Prostate gland (tissue), 2 donors: ENCODE data around the gene FBXO17. TPM values are rescaled to one million over a fixed set of nuclear protein-coding genes. Genes with fewer than 3 reads are reported as not detected.

Experiments
- DNase-seq: peaks from one replicate; pipeline ENCODE4 v3.0.0-alpha.2; 2019; ENCODE audit warnings: low spot score
- H3K27ac ChIP-seq, 2 donors: fragments of 200-600 bp; sonication (generic); 2 replicates each; pipeline ENCODE4 v1.5.1; 2017 to 2019
- H3K27me3 ChIP-seq: fragments of 200-600 bp; sonication (generic); replicated peaks from 2 replicates; pipeline ENCODE4 v1.5.1; 2019; ENCODE audit not compliant: insufficient read depth
- H3K36me3 ChIP-seq, 2 donors: fragments of 200-600 bp; sonication (generic); 1 replicate in 1 of 2; 2 replicates in 1 of 2; pipeline versions ENCODE4 v1.5.1 to v1.8.1; 2017 to 2019
- H3K4me1 ChIP-seq: fragments of 200-600 bp; sonication (generic); replicated peaks from 2 replicates; pipeline ENCODE4 v1.5.1; 2019
- H3K4me3 ChIP-seq, 2 donors: fragments of 200-600 bp; sonication (generic); 2 replicates each; pipeline ENCODE4 v1.5.1; 2017 to 2019
- H3K9me3 ChIP-seq: fragments of 200-600 bp; sonication (generic); 2 replicates; pipeline ENCODE4 v1.5.1; 2017
- POLR2A ChIP-seq: fragments of 450-650 bp; IDR thresholded peaks from one replicate; pipeline ENCODE4 v1.6.1; 2016; ENCODE audit warnings: antibody characterized with exemption, mild to moderate bottlenecking
- POLR2AphosphoS5 ChIP-seq: sonication (generic); formaldehyde crosslinking; IDR thresholded peaks from one replicate; pipeline ENCODE4 v1.6.1; 2017; ENCODE audit warnings: antibody characterized with exemption
- WGBS: methylation state at CpG from one replicate; pipeline ENCODE4 v1.1.5; 2018; 5-methylcytosine and 5-hydroxymethylcytosine counted together
- intact Hi-C: fragments of 100-400 bp; cut with DNase I; formaldehyde crosslinking; loops from one replicate; pipeline ENCODE4 v1.14.2; 2022
- total RNA-seq, 2 donors: library from RNA; depleted of rRNA; stranded (reverse); fragments of >200 nt; gene quantifications; one replicate each; pipeline ENCODE4 v1.1.0, GENCODE V29; 2016
- TF ChIP-seq, protein P1 (sequence below), 4 experiments: fragments of 200-600 bp in 2 of 4; fragments of 450-650 bp in 2 of 4; sonication (generic) in 2 of 4; IDR thresholded peaks; 1 replicate in 3 of 4; 2 replicates in 1 of 4; pipeline ENCODE4 v1.5.1; 2016 to 2019; ENCODE audit warnings: antibody characterized with exemption in 4 of 4, mild to moderate bottlenecking in 2 of 4, moderate library complexity in 2 of 4

The FBXO17 gene
- total RNA-seq, 2 donors from 2014 or later, result 25.9 to 40.5 TPM

DNA sequence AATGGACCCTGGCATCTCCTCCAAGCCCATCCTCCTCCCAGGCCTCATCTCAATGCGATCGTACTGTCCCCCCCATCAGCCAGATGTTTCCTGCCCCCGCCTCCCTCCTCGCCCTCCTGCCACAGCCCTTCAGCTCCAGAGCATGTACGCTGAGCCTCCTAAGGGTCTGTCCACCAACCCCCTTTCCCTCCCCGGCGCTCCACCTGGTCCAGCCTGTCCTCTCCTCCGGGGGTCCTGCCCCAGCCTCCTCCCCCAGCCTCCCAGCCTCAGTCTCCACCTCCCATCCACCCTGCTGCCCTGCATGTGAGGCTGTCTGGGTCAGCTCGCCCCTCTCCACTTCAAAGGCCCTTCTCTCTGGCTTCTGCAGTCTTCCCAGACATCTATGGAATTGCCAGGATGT, 80.6 kb downstream of the FBXO17 start:
- intact Hi-C loops, result loop anchor here (5.0 kb wide), 1 partner anchor 43 kb away; no protein-coding TSS in a partner anchor
- 71% methylated on average over 9 of the region's 9 CpGs for WGBS
- Histone ChIP-seq H3K27me3 (no peaks in the 10 kb centered on the region), H3K27ac (no peak overlapping the region), H3K4me3 (no peak overlapping the region), H3K4me1 (no peaks in the 10 kb centered on the region), H3K36me3 (no peaks in the 10 kb centered on the region), H3K9me3 (no peaks in the 10 kb centered on the region)
- TF ChIP-seq POLR2AphosphoS5, result no peak
- TF ChIP-seq, protein P1, sequence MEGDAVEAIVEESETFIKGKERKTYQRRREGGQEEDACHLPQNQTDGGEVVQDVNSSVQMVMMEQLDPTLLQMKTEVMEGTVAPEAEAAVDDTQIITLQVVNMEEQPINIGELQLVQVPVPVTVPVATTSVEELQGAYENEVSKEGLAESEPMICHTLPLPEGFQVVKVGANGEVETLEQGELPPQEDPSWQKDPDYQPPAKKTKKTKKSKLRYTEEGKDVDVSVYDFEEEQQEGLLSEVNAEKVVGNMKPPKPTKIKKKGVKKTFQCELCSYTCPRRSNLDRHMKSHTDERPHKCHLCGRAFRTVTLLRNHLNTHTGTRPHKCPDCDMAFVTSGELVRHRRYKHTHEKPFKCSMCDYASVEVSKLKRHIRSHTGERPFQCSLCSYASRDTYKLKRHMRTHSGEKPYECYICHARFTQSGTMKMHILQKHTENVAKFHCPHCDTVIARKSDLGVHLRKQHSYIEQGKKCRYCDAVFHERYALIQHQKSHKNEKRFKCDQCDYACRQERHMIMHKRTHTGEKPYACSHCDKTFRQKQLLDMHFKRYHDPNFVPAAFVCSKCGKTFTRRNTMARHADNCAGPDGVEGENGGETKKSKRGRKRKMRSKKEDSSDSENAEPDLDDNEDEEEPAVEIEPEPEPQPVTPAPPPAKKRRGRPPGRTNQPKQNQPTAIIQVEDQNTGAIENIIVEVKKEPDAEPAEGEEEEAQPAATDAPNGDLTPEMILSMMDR (IDR thresholded peaks at IDR 0.05), result no peak
- DNase-seq, result no peak

DNA sequence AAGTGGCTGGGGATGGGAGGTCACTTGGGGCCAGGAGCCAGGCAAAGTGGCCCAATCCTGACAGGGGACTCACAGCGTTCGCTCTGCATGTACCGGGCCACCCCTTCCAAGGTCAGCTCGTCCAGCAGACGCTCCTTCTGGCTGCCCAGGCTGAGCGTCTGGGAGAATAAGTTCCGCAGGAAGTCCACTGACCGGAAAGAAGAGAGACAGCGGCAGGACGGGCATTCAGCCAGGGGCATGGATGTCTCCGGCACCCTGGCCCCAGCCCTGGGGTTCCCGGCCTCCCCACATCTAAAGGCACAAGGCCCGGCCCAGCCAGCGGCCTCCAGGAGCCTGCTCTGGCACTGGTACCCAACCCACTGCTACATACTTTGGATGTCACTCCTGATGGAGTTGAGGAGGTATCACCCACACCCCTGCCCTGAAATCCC, 82.2 kb downstream of the FBXO17 start:
- intact Hi-C loops, result no loop called here

DNA sequence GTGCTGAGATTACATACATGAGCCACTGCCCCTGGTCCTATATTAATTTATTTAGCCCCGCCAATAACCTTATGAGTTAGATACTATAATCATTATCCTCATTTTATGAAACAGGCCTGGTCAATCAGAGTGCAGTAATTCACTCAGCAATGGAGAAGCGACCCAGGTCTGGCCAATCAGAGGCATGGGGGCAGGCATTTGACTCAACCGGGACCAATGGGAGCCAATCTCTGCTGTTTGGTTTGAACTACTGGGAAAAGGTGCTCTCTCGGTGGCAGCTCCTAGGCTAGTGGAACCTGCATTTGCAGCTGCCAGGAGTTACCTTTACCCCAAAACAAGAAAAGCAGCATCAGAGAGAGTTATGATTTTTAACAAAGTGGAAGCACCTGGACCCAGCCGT, 82.7 kb downstream of the FBXO17 start:
- Histone ChIP-seq H3K4me3 (no peak overlapping the region), H3K27me3 (no peaks in the 10 kb centered on the region), H3K36me3 (peaks cover 5 to 9% of the 10 kb centered on the region in 2 donors), H3K4me1 (no peaks in the 10 kb centered on the region), H3K27ac (no peak overlapping the region), H3K9me3 (no peaks in the 10 kb centered on the region)
- no peak for DNase-seq
- WGBS, result 73% methylated on average over 5 of the region's 5 CpGs
- intact Hi-C loops, result no loop called here
- TF ChIP-seq POLR2AphosphoS5 (no peak), POLR2A (no peak)
- TF ChIP-seq, protein P1 (IDR thresholded peaks at IDR 0.05), result no peak

More for the DNA sequence above, 82.2 kb downstream of the FBXO17 start:
- Histone ChIP-seq H3K4me1 (no peaks in the 10 kb centered on the region), H3K9me3 (no peaks in the 10 kb centered on the region), H3K27me3 (no peaks in the 10 kb centered on the region), H3K36me3 (peaks cover 5 to 9% of the 10 kb centered on the region in 2 donors), H3K27ac (no peak overlapping the region), H3K4me3 (no peak overlapping the region)
- TF ChIP-seq, protein P1 (IDR thresholded peaks at IDR 0.05), result no peak
- TF ChIP-seq POLR2A, result no peak
- no peak for TF ChIP-seq POLR2AphosphoS5
- WGBS, result 88% methylated on average over 14 of the region's 14 CpGs
- no peak for DNase-seq

DNA sequence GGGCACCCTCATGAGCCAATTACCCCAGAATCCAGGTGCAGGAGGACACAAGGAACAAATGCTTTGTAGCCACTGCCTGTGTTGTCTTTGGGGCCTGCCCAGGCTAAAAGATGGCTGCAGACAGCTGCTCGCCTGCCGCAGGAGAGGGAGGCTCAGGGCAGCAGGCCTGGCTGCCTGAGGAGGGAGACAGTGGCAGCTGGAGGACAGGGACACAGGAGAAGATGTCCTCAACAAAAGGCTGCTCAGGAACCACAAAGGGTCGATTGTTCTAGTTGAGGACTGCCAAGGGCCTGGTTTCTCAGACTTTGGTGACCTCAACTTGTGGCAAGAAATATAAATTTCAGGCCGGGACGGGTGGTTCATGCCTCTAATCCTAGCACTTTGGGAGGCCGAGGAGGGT, 83.8 kb downstream of the FBXO17 start:
- Histone ChIP-seq H3K27me3 (no peaks in the 10 kb centered on the region), H3K36me3 (peaks cover 5 to 9% of the 10 kb centered on the region in 2 donors), H3K27ac (no peak overlapping the region), H3K9me3 (no peaks in the 10 kb centered on the region), H3K4me3 (no peak overlapping the region), H3K4me1 (no peaks in the 10 kb centered on the region)
- DNase-seq, result no peak
- TF ChIP-seq, protein P1 (IDR thresholded peaks at IDR 0.05), result no peak
- TF ChIP-seq POLR2AphosphoS5, result no peak
- WGBS, result 85% methylated on average over 6 of the region's 6 CpGs
- intact Hi-C loops, result no loop called here

Other genes with a start within 250 kb of the FBXO17 start
- 1 to 10 TPM; 2.3 to 6.0 TPM for gene CAPN12, start 231.3 kb downstream of the FBXO17 start, total RNA-seq
- gene LGALS7, start 202.2 kb downstream of the FBXO17 start, total RNA-seq, result not detected
- 1 to 10 TPM; 3.8 to 9.8 TPM for gene LGALS7B, start 186.5 kb downstream of the FBXO17 start, total RNA-seq
- 1 to 10 TPM in 1 of 2 donors, under 1 TPM in 1; 0.91 to 3.7 TPM for gene LGALS4, start 162.8 kb downstream of the FBXO17 start, total RNA-seq
- 100 to 1,000 TPM; 129 to 158 TPM for gene ECH1, start 143.9 kb downstream of the FBXO17 start, total RNA-seq
- 100 to 1,000 TPM; 210 to 231 TPM for gene HNRNPL, start 125.8 kb downstream of the FBXO17 start, total RNA-seq
- 10 to 100 TPM in 1 of 2 donors, 1 to 10 TPM in 1; 3.1 to 10.2 TPM for gene RINL, start 97.5 kb downstream of the FBXO17 start, total RNA-seq
- gene SIRT2, start 76.1 kb downstream of the FBXO17 start, total RNA-seq, result 10 to 100 TPM; 55.8 to 89.0 TPM
- 10 to 100 TPM; 29.8 to 50.6 TPM for gene NFKBIB, start 75.8 kb downstream of the FBXO17 start, total RNA-seq
- gene CCER2, start 63.6 kb downstream of the FBXO17 start, total RNA-seq, result 1 to 10 TPM in 1 of 2 donors, not detected in 1; 3.0 TPM
- 10 to 100 TPM; 23.3 to 57.5 TPM for gene SARS2, start 45.0 kb downstream of the FBXO17 start, total RNA-seq
- 10 to 100 TPM; 32.0 to 41.5 TPM for gene MRPS12, start 44.8 kb downstream of the FBXO17 start, total RNA-seq
- gene FBXO27, start 56.8 kb upstream of the FBXO17 start, total RNA-seq, result 10 to 100 TPM; 15.9 to 26.4 TPM
- under 1 TPM in 1 of 2 donors, not detected in 1; 0.80 TPM for gene ACP7, start 108.6 kb upstream of the FBXO17 start, total RNA-seq
- 100 to 1,000 TPM; 111 to 123 TPM for gene PAK4, start 150.0 kb upstream of the FBXO17 start, total RNA-seq
- 1 to 10 TPM; 1.4 to 2.7 TPM for gene NCCRP1, start 221.2 kb upstream of the FBXO17 start, total RNA-seq
- gene SYCN, start 228.5 kb upstream of the FBXO17 start, total RNA-seq, result 100 to 1,000 TPM in 1 of 2 donors, not detected in 1; 165 TPM